KMS-11 (cell line): ENCODE measurements around the gene KNSTRN.

ENCODE experiments used
- H2AFZ ChIP-seq: fragments of 200-600 bp; sonication (generic); 2 replicates; pipeline ENCODE4 v1.6.1; 2016; ENCODE audit warnings: antibody characterized with exemption, mixed run types, low read depth
- H3K27ac ChIP-seq: fragments of 200-600 bp; sonication (generic); 2 replicates; pipeline ENCODE4 v1.6.1; 2016; ENCODE audit warnings: mild to moderate bottlenecking, mixed run types
- H3K27me3 ChIP-seq: fragments of 200-600 bp; sonication (generic); 2 replicates; pipeline ENCODE4 v1.6.1; 2017; ENCODE audit warnings: mild to moderate bottlenecking, low read depth, mixed run types, moderate library complexity; ENCODE audit not compliant: insufficient read depth
- H3K36me3 ChIP-seq: fragments of 200-600 bp; sonication (generic); 2 replicates; pipeline ENCODE4 v1.6.1; 2017; ENCODE audit warnings: mild to moderate bottlenecking, mixed run types; ENCODE audit not compliant: insufficient read depth
- H3K4me1 ChIP-seq: fragments of 200-600 bp; sonication (generic); 2 replicates; pipeline ENCODE4 v1.6.1; 2016; ENCODE audit warnings: mild to moderate bottlenecking, low read depth, mixed run types; ENCODE audit not compliant: poor library complexity, severe bottlenecking
- H3K4me2 ChIP-seq: fragments of 200-600 bp; sonication (generic); 2 replicates; pipeline ENCODE4 v1.7.0; 2016; ENCODE audit warnings: mild to moderate bottlenecking, mixed run types
- H3K4me3 ChIP-seq: fragments of 200-600 bp; sonication (generic); IDR thresholded peaks from 2 replicates; pipeline ENCODE4 v1.6.1; 2017; ENCODE audit warnings: low read depth, low read length, mixed read lengths; ENCODE audit not compliant: insufficient read depth
- H3K79me2 ChIP-seq: fragments of 200-600 bp; sonication (generic); 2 replicates; pipeline ENCODE4 v1.6.1; 2016; ENCODE audit warnings: low read depth, mixed run types; ENCODE audit not compliant: insufficient read depth
- H3K9ac ChIP-seq: fragments of 200-600 bp; sonication (generic); 2 replicates; pipeline ENCODE4 v1.6.1; 2016; ENCODE audit warnings: mild to moderate bottlenecking, mixed run types
- H4K20me1 ChIP-seq: fragments of 200-600 bp; sonication (generic); 2 replicates; pipeline ENCODE4 v1.6.1; 2016; ENCODE audit warnings: mild to moderate bottlenecking, mixed run types; ENCODE audit not compliant: insufficient read depth
- CTCF ChIP-seq: fragments of 200-600 bp; sonication (generic); conservative IDR thresholded peaks from 2 replicates; pipeline ENCODE4 v1.6.1; 2017; ENCODE audit warnings: low read depth, mild to moderate bottlenecking, antibody characterized with exemption, low read length, moderate library complexity, mixed read lengths

Gene KNSTRN

GRCh38 chr15:40441565-40442531 is 59.3 kb downstream of the KNSTRN start:
- no peak overlapping the region for H3K27ac ChIP-seq
- no peaks in the 10 kb centered on the region for H3K4me1 ChIP-seq
- no peak overlapping the region for H3K4me3 ChIP-seq
- peak overlapping the region; percentile 42; the same call in 1 of the 2 replicates for H3K4me2 ChIP-seq
- H3K36me3 ChIP-seq: no peaks in the 10 kb centered on the region
- H3K27me3 ChIP-seq: peaks cover 23% of the 10 kb centered on the region
- H3K9ac ChIP-seq: peak overlapping the region; percentile 65; the same call in 1 of the 2 replicates
- TF ChIP-seq CTCF: no peak
- H4K20me1 ChIP-seq: no peaks in the 10 kb centered on the region
- peaks cover 32% of the 10 kb centered on the region for H3K79me2 ChIP-seq
- no peak overlapping the region for H2AFZ ChIP-seq

- no peaks in the 10 kb centered on the region for H4K20me1 ChIP-seq
Measured at GRCh38 chr15:40443255-40443654, 60.7 kb downstream of the KNSTRN start.

GRCh38 chr15:40443846-40444245 is 61.3 kb downstream of the KNSTRN start:
- H3K4me1 ChIP-seq: no peaks in the 10 kb centered on the region
- no peak overlapping the region for H3K4me3 ChIP-seq
- H3K36me3 ChIP-seq: no peaks in the 10 kb centered on the region
- no peak for TF ChIP-seq CTCF
- no peak overlapping the region for H3K4me2 ChIP-seq
- no peaks in the 10 kb centered on the region for H4K20me1 ChIP-seq
- H3K9ac ChIP-seq: no peak overlapping the region
- peaks cover 36% of the 10 kb centered on the region for H3K79me2 ChIP-seq
- no peak overlapping the region for H2AFZ ChIP-seq
- peaks cover 3% of the 10 kb centered on the region; the same call in 1 of the 2 replicates for H3K27me3 ChIP-seq
- no peak overlapping the region for H3K27ac ChIP-seq

More at GRCh38 chr15:40443255-40443654, 60.7 kb downstream of the KNSTRN start:
- peaks cover 36% of the 10 kb centered on the region for H3K79me2 ChIP-seq
- H2AFZ ChIP-seq: no peak overlapping the region
- no peak for TF ChIP-seq CTCF
- no peaks in the 10 kb centered on the region for H3K4me1 ChIP-seq
- no peak overlapping the region for H3K4me3 ChIP-seq
- H3K27me3 ChIP-seq: peaks cover 9% of the 10 kb centered on the region; the same call in 1 of the 2 replicates
- H3K4me2 ChIP-seq: no peak overlapping the region
- no peak overlapping the region for H3K9ac ChIP-seq
- H3K36me3 ChIP-seq: no peaks in the 10 kb centered on the region
- H3K27ac ChIP-seq: no peak overlapping the region
